ENCODE data around the gene CALD1.

Gene CALD1

DNA sequence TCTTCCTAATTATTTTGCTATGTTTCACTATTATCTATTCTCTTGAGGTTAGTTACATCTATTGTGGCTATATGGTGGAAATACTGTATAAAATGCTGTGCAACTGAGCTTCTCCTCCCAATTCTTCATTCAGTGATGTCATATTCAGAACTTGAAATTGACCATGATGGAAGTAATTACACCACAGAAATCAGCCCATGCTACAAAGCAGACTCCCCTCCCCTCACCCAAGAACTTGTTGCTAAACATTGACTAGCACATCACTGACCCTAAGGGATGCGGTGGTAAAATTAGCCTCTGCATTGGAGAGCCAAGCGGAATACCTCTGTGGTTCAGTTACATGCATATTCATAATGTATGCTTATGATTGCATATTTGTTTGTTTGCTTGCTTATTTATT, 8.8 kb downstream of the CALD1 start:
- DNase-seq, result no peak

DNA sequence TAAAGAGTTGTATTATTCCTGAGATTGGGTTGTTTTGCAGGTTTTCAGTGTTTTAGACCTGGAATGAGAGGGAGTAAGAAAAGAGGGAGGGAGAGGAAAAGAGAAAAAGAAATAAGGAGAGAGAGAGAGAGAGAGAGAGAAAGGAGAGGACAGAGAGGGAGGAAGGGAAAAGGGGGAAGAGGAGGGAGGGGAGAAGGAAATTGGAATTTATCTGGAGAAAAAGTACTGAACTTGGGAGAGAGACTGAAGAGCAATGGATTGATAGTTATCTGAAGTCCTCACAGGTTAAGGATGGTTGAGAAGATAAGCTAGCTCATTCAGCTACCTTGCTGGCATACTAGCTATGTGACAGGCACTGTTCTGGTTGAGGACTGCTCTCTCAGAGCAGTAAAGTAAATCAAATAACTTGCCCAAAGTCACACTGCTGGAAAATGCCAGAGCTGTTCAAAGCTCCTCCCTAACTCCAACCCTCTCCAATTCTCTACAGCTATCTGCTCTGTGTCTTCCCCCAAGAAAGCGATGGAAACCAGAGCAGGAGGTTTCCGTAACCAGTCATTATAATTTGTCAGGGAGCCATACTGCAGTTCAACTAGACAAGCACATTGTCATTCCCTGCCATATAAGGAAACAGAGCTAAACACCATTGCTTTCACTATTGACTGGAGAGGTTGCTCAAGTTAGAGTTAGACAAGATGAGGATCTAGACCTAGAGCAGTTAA, 10.7 kb downstream of the CALD1 start:
- DNase-seq, result no peak

DNA sequence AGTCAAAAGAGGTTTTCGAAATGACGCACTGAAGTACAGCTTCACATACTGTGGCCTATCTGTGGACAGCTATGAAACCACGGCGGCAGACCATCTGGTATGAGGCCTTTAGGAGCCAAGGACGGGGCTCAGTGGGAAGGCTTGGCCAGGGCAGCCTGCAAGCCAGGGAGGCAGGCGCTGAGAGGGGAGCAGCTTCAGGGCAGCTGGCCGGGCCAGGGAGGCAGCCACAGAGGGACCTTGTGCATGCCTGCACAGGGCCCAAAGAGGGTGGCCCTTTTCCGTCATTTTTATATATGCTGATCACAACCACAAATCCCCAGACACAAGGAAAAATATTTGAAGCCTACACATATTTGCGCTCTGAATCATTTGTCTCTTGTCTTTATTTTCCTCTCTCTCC, 13.5 kb downstream of the CALD1 start:
- no peak for DNase-seq

- no peak for DNase-seq
Observed at GRCh38 chr7:134795231-134795630, 15.8 kb downstream of the CALD1 start.

DNA sequence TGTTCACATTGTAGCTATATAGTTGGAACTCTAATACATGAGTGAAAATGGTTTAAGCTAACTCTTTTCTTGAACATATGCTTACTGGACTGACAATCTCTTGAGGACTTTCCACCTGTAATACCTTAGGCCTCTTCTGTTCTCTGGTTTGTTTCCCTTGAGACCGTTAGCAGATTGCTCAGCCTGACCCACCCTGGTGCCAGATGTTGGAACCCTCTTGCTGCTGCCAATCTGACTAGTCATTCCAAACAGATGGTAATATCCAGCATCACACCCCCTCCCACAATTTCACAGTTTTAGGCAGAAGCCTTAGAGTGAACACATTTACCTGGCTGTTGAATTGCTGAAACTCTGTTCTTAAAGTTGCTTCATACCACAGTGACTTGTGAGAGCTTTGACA, 18.7 kb downstream of the CALD1 start:
- DNase-seq, result no peak

- DNase-seq, result no peak
Observed at GRCh38 chr7:134799377-134799776, 19.9 kb downstream of the CALD1 start.

GRCh38 chr7:134802762-134803161, 23.3 kb downstream of the CALD1 start:
- no peak for DNase-seq

GRCh38 chr7:134804351-134804750, 24.9 kb downstream of the CALD1 start:
- no peak for DNase-seq

- no peak for DNase-seq
Observed at GRCh38 chr7:134804854-134805253, 25.4 kb downstream of the CALD1 start.

DNA sequence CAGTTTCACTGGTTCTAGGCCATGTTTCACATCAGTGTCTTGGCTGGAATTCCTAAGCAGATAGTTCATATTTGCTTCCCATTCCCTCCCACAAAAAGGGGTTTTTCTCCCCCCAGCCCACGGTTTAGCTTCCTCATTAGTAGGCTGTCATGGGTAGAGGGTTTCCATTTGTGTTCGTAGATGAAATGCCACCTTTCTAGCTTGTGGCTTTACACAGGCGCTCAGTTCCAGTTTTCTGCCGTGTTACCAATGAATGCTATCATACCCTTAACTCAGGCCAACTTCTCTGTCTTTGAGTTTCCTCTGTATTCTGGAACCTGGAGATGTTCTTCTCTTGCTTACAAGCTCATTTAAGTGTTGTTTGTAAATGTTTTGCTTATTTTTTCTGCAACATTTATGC, 26.8 kb downstream of the CALD1 start:
- DNase-seq, result no peak

DNA sequence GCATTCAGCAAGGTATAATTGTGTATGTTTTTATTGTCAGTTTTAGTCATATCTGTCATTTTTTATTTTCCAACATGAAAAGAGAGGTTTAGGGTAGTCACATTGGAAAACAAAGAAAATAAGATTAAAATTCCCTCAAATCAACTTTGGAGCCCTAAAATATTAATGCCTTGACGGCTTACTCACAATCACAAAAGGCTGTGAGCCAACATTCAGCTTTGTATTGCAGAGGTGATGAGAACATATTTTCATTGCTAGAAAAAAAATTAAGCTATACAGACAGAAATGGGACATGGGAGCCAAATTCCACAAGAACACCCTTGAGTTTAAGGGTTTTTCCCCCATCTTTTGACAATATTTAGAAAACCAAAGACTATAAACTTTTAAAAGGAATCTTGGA, 30.2 kb downstream of the CALD1 start:
- DNase-seq, result no peak

GRCh38 chr7:134811765-134812164, 32.3 kb downstream of the CALD1 start:
- no peak for DNase-seq

DNA sequence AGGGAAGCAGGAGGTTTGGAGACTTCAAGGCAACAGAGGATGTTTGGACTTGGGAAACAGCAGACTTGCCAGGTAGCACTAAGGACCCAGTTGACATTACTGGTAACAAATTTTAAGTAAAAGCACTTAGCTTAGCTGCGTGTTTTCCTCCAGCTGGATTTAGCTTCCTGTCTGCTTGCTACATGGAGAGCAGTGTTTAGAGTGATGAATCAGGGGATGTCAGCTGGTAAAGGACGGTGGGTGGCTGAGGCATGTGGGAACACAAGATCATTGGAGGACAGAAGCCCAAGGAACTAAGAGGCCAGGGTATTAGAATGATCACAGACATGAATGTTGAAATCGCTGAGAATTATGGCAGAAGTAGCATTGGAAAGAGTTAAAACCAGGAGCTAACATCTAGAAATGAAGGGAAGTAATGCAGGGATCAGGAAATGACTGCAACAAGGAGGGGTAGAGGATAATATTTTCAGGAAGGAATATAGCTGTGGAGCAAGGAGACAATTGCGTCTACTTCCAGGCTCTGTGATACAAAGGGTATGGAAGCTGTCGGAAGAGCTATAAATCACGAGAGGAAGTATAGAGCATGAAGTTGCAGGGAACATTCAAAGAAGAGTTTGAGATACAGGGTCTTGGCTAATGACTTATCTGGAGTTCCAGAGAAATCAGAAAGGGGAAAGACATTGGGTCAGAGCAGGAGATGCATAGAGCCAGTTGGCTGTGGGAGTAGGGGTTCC, 34.4 kb downstream of the CALD1 start:
- DNase-seq, result no peak

- no peak for DNase-seq
Observed at GRCh38 chr7:134814730-134815364, 35.4 kb downstream of the CALD1 start.

DNA sequence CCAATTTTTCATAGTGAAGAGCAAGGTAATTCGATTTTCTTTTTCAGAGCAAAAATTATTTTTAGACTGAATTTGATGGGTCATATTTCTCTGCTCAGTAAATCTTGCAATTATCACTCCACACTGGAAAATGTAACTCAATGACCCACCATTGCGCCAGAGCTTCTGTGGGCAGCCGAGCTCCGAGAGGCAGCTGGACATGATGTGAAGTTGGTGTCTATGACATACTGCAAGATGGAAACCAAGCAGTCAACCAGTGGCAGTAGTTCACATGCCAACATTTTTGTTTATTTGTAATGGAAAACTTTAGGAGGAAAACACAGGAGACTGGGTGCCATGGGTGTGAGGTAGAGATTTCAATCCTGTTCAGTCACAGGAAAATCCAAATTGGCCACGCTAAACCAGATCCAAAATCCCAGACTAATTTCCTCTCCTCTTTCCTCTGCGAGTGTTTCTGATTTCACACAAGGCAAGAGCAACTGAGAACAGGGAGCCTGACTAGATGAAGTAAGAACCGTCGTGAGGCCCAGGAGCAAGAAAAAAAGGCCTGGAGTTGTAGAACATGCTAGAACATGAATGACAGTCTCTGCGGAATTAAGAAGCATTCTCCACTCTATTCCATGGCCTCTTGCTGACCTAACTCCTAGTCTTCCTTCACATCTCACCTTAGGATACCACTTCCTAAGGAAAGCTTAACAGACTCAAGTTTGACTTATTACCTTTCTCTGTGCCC, 39.3 kb downstream of the CALD1 start:
- no peak for DNase-seq

- DNase-seq, result no peak
Observed at GRCh38 chr7:134819401-134819800, 40.0 kb downstream of the CALD1 start.

DNA sequence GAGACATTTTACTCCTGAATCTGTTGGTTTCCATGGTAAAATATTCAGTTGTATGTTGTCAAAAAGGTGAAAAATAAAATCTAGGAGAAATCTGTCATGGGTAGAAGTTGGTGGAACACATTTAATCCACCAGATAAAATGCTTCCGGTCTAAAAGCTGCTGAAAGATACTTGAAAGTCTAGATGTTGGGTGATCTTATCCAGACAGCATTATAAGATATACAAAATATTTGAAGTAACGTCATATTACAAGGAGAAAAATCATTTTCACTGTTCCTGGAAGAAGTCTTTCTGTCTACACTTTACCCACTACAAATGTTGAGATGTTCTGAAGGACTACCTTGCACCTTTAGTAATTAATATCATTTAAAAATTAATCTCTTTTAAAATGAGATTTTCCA, 40.9 kb downstream of the CALD1 start:
- no peak for DNase-seq

- DNase-seq, result no peak
Observed at GRCh38 chr7:134820778-134821177, 41.3 kb downstream of the CALD1 start.

GRCh38 chr7:134823400-134823799, 44.0 kb downstream of the CALD1 start:
- DNase-seq, result no peak

DNA sequence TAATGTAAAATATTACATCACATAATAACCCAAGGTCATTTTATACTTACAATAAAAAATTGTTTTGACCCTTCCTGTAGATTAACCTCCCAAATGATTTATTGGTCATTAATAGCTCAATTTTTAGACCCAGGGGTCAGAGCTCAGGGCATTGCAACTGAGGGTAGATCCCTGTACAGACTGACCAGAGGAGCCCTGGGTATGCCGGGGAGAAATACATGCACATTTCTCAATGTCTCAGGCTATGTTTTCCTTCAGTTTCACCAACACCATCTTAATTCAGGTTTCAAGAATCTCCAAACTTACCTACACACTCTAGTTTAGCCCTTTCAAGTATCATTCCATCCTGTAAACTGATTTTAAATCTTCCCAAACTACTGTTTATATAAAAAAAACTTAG, 46.2 kb downstream of the CALD1 start:
- DNase-seq, result no peak

- DNase-seq, result no peak
Observed at GRCh38 chr7:134826105-134826504, 46.7 kb downstream of the CALD1 start.

- no peak for DNase-seq
Observed at GRCh38 chr7:134827436-134827835, 48.0 kb downstream of the CALD1 start.

DNA sequence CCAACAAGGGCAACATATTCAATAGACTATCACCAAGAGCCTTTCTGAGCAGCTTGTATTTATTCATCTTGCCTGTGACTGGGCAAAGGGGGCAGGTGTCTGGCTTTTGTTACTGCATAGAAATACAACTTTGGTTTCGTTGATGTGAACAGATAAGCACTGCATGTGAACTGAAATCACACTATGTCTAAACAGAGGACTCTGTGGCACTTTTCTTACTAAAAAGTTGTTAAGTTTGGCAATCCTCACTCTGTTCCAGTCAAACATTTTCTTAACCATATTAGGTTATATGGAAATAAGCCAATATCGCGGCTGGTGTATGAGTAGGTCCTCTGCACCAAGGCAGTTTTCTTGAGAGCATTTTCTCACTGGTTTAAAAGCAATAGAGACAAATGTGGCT, 48.5 kb downstream of the CALD1 start:
- DNase-seq, result no peak

- DNase-seq, result no peak
Observed at GRCh38 chr7:134828361-134828760, 48.9 kb downstream of the CALD1 start.

Data from 8988T (cell line).